ENCODE results near the gene FAM162B. TPM values are rescaled to one million over a fixed set of nuclear protein-coding genes. Genes with fewer than 3 reads are reported as not detected.
"Not testable (repeated sequence)": the region's sequence is repeated elsewhere in the genome, so short reads cannot be mapped to it uniquely, and the experiment has no call there.

Gene FAM162B
- total RNA-seq, 6 donors from 2014 or later: 0.89 to 14.3 (median 4.1) TPM

DNA sequence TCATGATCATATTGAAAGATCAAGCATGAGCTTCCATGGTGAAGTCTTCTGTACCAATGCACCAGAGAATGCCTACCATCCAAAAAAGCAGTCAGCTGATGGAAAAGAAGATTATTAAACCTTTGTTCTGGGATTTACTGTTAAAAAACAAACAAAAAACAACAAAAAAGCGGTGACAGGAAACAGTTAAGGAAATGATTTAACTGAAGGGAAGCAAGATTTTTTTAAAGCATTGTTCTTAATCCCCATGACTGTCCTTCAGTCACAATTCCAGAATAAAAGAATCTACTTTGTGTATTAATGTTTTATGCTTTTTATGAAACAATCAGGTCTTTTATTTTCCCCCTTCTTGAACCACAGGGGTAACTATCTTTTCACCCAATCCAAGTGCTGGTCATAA is 23.9 kb downstream of the FAM162B start:
- Histone ChIP-seq H3K4me1 (no peaks in the 10 kb centered on the region), H3K27me3 (no peaks in the 10 kb centered on the region), H3K27ac (no peak overlapping the region), H3K9me3 (no peaks in the 10 kb centered on the region), H3K4me3 (no peak overlapping the region), H3K36me3 (no peaks in the 10 kb centered on the region)
- DNase-seq (no peak), ATAC-seq (ENCODE audit: low FRiP score in 2 of 2) (no peak)
- WGBS, 2 donors: 53 to 56% methylated on average over 1 of the region's 1 CpG
- TF ChIP-seq EP300 (IDR thresholded peaks at IDR 0.05): no peak
- TF ChIP-seq POLR2AphosphoS5 (IDR thresholded peaks at IDR 0.05): no peak
- no peak for TF ChIP-seq POLR2A (IDR thresholded peaks at IDR 0.05)
- TF ChIP-seq, protein P1, sequence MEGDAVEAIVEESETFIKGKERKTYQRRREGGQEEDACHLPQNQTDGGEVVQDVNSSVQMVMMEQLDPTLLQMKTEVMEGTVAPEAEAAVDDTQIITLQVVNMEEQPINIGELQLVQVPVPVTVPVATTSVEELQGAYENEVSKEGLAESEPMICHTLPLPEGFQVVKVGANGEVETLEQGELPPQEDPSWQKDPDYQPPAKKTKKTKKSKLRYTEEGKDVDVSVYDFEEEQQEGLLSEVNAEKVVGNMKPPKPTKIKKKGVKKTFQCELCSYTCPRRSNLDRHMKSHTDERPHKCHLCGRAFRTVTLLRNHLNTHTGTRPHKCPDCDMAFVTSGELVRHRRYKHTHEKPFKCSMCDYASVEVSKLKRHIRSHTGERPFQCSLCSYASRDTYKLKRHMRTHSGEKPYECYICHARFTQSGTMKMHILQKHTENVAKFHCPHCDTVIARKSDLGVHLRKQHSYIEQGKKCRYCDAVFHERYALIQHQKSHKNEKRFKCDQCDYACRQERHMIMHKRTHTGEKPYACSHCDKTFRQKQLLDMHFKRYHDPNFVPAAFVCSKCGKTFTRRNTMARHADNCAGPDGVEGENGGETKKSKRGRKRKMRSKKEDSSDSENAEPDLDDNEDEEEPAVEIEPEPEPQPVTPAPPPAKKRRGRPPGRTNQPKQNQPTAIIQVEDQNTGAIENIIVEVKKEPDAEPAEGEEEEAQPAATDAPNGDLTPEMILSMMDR (IDR thresholded peaks at IDR 0.05): no peak

DNA sequence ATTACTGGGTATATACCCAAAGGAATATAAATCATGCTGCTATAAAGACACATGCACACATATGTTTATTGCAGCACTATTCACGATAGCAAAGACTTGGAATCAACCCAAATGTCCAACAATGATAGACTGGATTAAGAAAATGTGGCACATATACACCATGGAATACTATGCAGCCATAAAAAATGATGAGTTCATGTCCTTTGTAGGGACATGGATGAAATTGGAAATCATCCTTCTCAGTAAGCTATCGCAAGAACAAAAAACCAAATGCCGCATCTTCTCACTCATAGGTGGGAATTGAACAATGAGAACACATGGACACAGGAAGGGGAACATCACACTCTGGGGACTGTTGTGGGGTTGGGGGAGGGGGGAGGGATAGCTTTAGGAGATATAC is 25.0 kb downstream of the FAM162B start:
- not testable (repeated sequence) for H3K9me3 ChIP-seq; H3K4me3 ChIP-seq; DNase-seq; H3K36me3 ChIP-seq; H3K4me1 ChIP-seq; ATAC-seq (ENCODE audit: low FRiP score in 2 of 2); H3K27ac ChIP-seq; H3K27me3 ChIP-seq
- 80 to 98% methylated on average over 3 of the region's 3 CpGs for WGBS, 2 donors

DNA sequence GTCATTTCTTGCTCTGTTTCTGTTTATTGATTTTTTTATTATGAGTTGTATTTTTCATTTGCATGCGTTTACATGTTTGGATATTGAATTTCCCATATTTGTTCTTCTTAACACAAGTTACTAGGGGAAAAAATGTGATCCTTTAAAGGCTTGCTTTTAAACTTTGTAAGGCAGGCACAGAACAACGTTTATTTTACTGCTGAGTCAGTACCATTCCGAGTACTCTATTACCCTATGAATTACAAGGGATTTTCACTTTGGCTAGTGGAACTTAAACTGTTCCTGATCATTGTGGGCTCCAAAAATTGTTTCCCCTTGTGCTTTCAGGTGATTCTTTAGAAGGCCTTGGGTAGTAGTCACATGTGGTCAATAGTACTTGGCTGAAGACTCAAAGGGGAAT is 28.5 kb downstream of the FAM162B start:
- Histone ChIP-seq H3K4me3 (no peak overlapping the region), H3K27me3 (no peaks in the 10 kb centered on the region), H3K27ac (no peak overlapping the region), H3K9me3 (no peaks in the 10 kb centered on the region), H3K4me1 (no peaks in the 10 kb centered on the region), H3K36me3 (peaks cover 0 to 23% (median 2%) of the 10 kb centered on the region in 4 donors)
- DNase-seq: no peak
- no peak for ATAC-seq (ENCODE audit: low FRiP score in 2 of 2)
- TF ChIP-seq EP300 (IDR thresholded peaks at IDR 0.05) (no peak), POLR2AphosphoS5 (IDR thresholded peaks at IDR 0.05) (no peak), POLR2A (IDR thresholded peaks at IDR 0.05) (no peak)
- TF ChIP-seq, protein P1 (IDR thresholded peaks at IDR 0.05): no peak
- whole genome bisulfite sequencing, 2 donors: 90 to 97% methylated on average over 3 of the region's 3 CpGs

DNA sequence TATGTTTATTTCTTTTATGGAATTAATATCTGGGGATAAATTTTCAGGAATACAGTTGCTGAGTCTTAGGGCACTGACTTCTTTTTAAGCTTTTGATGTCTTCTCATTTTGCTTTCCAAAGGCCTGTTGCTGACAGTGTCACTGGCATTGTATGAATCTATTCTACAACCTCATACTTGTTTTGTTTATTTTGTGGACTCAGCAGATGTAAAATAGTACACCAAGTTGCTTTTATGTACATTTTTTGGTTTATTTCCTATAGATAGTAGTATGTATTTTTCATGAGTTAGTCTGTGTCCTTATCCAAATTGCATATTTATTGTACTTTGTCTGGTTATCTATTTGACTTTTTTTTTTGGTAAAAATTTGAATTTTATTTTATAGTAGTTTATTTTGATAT is 35.0 kb downstream of the FAM162B start:
- Histone ChIP-seq H3K27me3 (no peaks in the 10 kb centered on the region), H3K9me3 (no peaks in the 10 kb centered on the region), H3K27ac (no peak overlapping the region), H3K36me3 (peaks cover 0 to 72% (median 6%) of the 10 kb centered on the region in 4 donors), H3K4me1 (no peaks in the 10 kb centered on the region), H3K4me3 (no peak overlapping the region)
- DNase-seq (no peak), ATAC-seq (ENCODE audit: low FRiP score in 2 of 2) (no peak)
- TF ChIP-seq EP300 (IDR thresholded peaks at IDR 0.05) (no peak), POLR2AphosphoS5 (IDR thresholded peaks at IDR 0.05) (no peak), POLR2A (IDR thresholded peaks at IDR 0.05) (no peak)
- TF ChIP-seq, protein P1 (IDR thresholded peaks at IDR 0.05): no peak

DNA sequence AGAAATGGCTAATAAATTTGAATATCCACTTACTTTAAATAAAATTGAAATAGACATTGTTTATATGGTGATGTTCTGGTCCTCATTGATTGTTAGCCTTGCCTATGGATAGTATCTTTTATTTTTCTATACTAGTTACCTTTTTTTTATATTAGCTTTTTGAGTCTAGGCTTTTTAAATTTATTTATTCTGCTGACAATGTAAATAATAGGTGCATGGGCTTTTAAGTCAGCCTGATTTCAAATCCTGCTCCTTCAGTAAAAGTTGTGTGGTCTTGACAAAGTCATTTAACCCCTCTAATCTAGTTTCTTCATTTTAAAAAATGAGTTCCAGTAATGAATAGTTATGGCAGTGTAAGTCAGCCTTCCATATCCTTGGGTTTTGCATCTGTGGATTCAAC is 38.6 kb downstream of the FAM162B start:
- Histone ChIP-seq H3K9me3 (no peaks in the 10 kb centered on the region), H3K27me3 (no peaks in the 10 kb centered on the region), H3K36me3 (peaks cover 5 to 72% (median 7%) of the 10 kb centered on the region in 4 donors), H3K4me3 (no peak overlapping the region), H3K27ac (no peak overlapping the region), H3K4me1 (no peaks in the 10 kb centered on the region)
- ATAC-seq (ENCODE audit: low FRiP score in 2 of 2) (no peak), DNase-seq (no peak)
- TF ChIP-seq POLR2AphosphoS5 (IDR thresholded peaks at IDR 0.05) (no peak), EP300 (IDR thresholded peaks at IDR 0.05) (no peak), POLR2A (IDR thresholded peaks at IDR 0.05) (no peak)
- TF ChIP-seq, protein P1 (IDR thresholded peaks at IDR 0.05): no peak
